HCT116 (cell line): Measurements from ENCODE around the gene KHDRBS1. TPM values are rescaled to one million over a fixed set of nuclear protein-coding genes. Genes with fewer than 3 reads are reported as not detected.

ENCODE experiments used
- ATAC-seq: fragments of 200-7000 bp; cut with Tn5 transposase; 2 replicates; pipeline ENCODE4 v1.9.1; 2020; ENCODE audit warnings: mild to moderate bottlenecking, moderate library complexity
- BruUV-seq: library from RNA; stranded (reverse); fragments of 400-500 nt; replicated peaks from 2 replicates; lab custom pipeline; 2021; lab: Mats Ljungman, UMichigan
- CTCF ChIA-PET: fragments of 300-600 bp; sonication (Branson Sonifier 250); formaldehyde crosslinking; loops from one replicate; lab custom pipeline; 2021; ENCODE audit warnings: antibody characterized with exemption; lab: Charles Lee
- POLR2A ChIA-PET: fragments of 300-600, 350-600 bp; sonication (Branson Sonifier 250); formaldehyde crosslinking; loops from one replicate; lab custom pipeline; 2021; ENCODE audit warnings: antibody characterized with exemption; lab: Charles Lee
- RAD21 ChIA-PET, 2 experiments: fragments of 300-600 bp; sonication (Branson Sonifier 250); formaldehyde crosslinking; loops; one replicate each; lab custom pipeline; 2023; ENCODE audit warnings: low total read pairs in 2 of 2; ENCODE audit not compliant: uncharacterized antibody in 2 of 2, unreplicated experiment in 2 of 2, low non-redundant PET in 1 of 2; lab: Charles Lee
- DNase-seq: peaks from one replicate; pipeline ENCODE4 v3.0.0-alpha.2; 2010; ENCODE audit warnings: low read depth, low spot score
- H2AFZ ChIP-seq: fragments of 200-600 bp; shearing (Covaris generic), sonication (generic); 2 replicates; pipeline ENCODE4 v1.6.1; 2017; ENCODE audit warnings: low read depth, mixed run types, mixed read lengths, antibody characterized with exemption, low read length; ENCODE audit not compliant: poor library complexity, severe bottlenecking
- H3K27ac ChIP-seq: 2 replicates; pipeline ENCODE4 v1.5.1; 2012; ENCODE audit warnings: low read depth, low read length
- H3K27me3 ChIP-seq: fragments of 200-600 bp; sonication (generic); 2 replicates; pipeline ENCODE4 v1.6.1; 2016; ENCODE audit warnings: mixed run types, low read length, mixed read lengths; ENCODE audit not compliant: insufficient read depth
- H3K36me3 ChIP-seq, 2 experiments: fragments of 200-500 bp in 1 of 2; fragments of 200-600 bp in 1 of 2; sonication (Bioruptor generic) in 1 of 2; sonication (generic) in 1 of 2; 2 replicates each; pipeline versions ENCODE4 v1.5.1 to v1.6.1; 2014 to 2016; ENCODE audit warnings: low read length in 2 of 2, inconsistent platforms in 1 of 2, mixed read lengths in 1 of 2, mixed run types in 1 of 2; ENCODE audit not compliant: insufficient read depth in 2 of 2, control insufficient read depth in 1 of 2
- H3K4me1 ChIP-seq, 2 experiments: fragments of 200-600 bp in 1 of 2; sonication (generic) in 1 of 2; 2 replicates each; pipeline versions ENCODE4 v1.5.1 to v1.6.1; 2012 to 2017; ENCODE audit warnings: low read length in 2 of 2, inconsistent platforms in 1 of 2, mild to moderate bottlenecking in 1 of 2, mixed read lengths in 1 of 2, mixed run types in 1 of 2, moderate library complexity in 1 of 2; ENCODE audit not compliant: insufficient read depth in 2 of 2, control insufficient read depth in 1 of 2
- H3K4me2 ChIP-seq: fragments of 200-600 bp; sonication (generic); 2 replicates; pipeline ENCODE4 v1.6.1; 2017; ENCODE audit warnings: mixed run types, low read length, mixed read lengths
- H3K4me3 ChIP-seq, 2 experiments: fragments of 200-600 bp in 1 of 2; sonication (generic) in 1 of 2; replicated peaks in 1 of 2; 2 replicates each; pipeline ENCODE4 v1.5.1; 2011 to 2016; ENCODE audit warnings: low read length in 2 of 2, control low read depth in 1 of 2, low read depth in 1 of 2, mild to moderate bottlenecking in 1 of 2, mixed read lengths in 1 of 2, mixed run types in 1 of 2
- H3K79me2 ChIP-seq: fragments of 200-600 bp; sonication (generic); 2 replicates; pipeline ENCODE4 v1.6.1; 2017; ENCODE audit warnings: mild to moderate bottlenecking, mixed run types, low read length, moderate library complexity, mixed read lengths; ENCODE audit not compliant: insufficient read depth
- H3K9ac ChIP-seq: fragments of 200-600 bp; sonication (generic); 2 replicates; pipeline ENCODE4 v1.6.1; 2016; ENCODE audit warnings: low read length, mixed read lengths
- H3K9me2 ChIP-seq: fragments of 200-600 bp; sonication (generic), shearing (Covaris generic); 2 replicates; pipeline ENCODE4 v1.6.1; 2017; ENCODE audit warnings: mixed run types, mild to moderate bottlenecking, moderate library complexity; ENCODE audit not compliant: insufficient read depth
- H3K9me3 ChIP-seq, 2 experiments: fragments of 200-500 bp in 1 of 2; fragments of 200-600 bp in 1 of 2; sonication (Bioruptor generic) in 1 of 2; sonication (generic) in 1 of 2; 2 replicates each; pipeline ENCODE4 v1.6.1; 2014 to 2017; ENCODE audit warnings: low read length in 2 of 2, mixed read lengths in 2 of 2, inconsistent platforms in 1 of 2, low read depth in 1 of 2, mild to moderate bottlenecking in 1 of 2, mixed run types in 1 of 2, moderate library complexity in 1 of 2; ENCODE audit not compliant: control insufficient read depth in 1 of 2, insufficient read depth in 1 of 2
- H4K20me1 ChIP-seq: fragments of 200-600 bp; sonication (generic), shearing (Covaris generic); 2 replicates; pipeline ENCODE4 v1.6.1; 2017; ENCODE audit warnings: mixed run types, mild to moderate bottlenecking, moderate library complexity; ENCODE audit not compliant: insufficient read depth
- CBX3 ChIP-seq: IDR thresholded peaks from 2 replicates; pipeline ENCODE4 v1.6.1; 2012; ENCODE audit warnings: low read depth
- ELF1 ChIP-seq: IDR thresholded peaks from 2 replicates; pipeline ENCODE4 v1.6.1; 2012; ENCODE audit warnings: low read depth, borderline replicate concordance
- EZH2 ChIP-seq: fragments of 200-600 bp; sonication (generic); IDR thresholded peaks from 2 replicates; pipeline ENCODE4 v1.6.1; 2017; ENCODE audit warnings: antibody characterized with exemption, mixed run types
- FOSL1 ChIP-seq: IDR thresholded peaks from 2 replicates; pipeline ENCODE4 v1.6.1; 2012; ENCODE audit warnings: low read depth
- SIN3A ChIP-seq: IDR thresholded peaks from 2 replicates; pipeline ENCODE4 v1.6.1; 2012; ENCODE audit warnings: low read depth
- TCF7L2 ChIP-seq: IDR thresholded peaks from 2 replicates; pipeline ENCODE4 v1.7.0; 2011; ENCODE audit warnings: borderline replicate concordance, inconsistent platforms; ENCODE audit not compliant: insufficient read depth, insufficient read length; ENCODE audit errors: extremely low read depth
- ZFX ChIP-seq: fragments of 450-650 bp; IDR thresholded peaks from 2 replicates; pipeline ENCODE4 v1.6.1; 2017
- intact Hi-C: fragments of 100-400 bp; cut with micrococcal nuclease; formaldehyde crosslinking; loops from 2 replicates; pipeline ENCODE4 v1.10.0; 2022
- total RNA-seq: library from RNA; stranded (reverse); gene quantifications from one replicate; pipeline ENCODE4 v1.2.1, GENCODE V29; 2021; ENCODE audit not compliant: unreplicated experiment
- TF ChIP-seq, protein P1 (sequence below): IDR thresholded peaks from 2 replicates; pipeline ENCODE4 v1.6.1; 2011; ENCODE audit warnings: mild to moderate bottlenecking, low read length, moderate library complexity; ENCODE audit not compliant: insufficient replicate concordance; ENCODE audit errors: extremely low read depth
- TF ChIP-seq, protein P2 (sequence below): IDR thresholded peaks from 2 replicates; pipeline ENCODE4 v1.6.1; 2012
- TF ChIP-seq, protein P3 (sequence below), 3 experiments: fragments of 200-600 bp in 1 of 3; sonication (generic) in 1 of 3; IDR thresholded peaks in 2 of 3; conservative IDR thresholded peaks in 1 of 3; 2 replicates each; pipeline ENCODE4 v1.5.1; 2012 to 2017; ENCODE audit warnings: low read depth in 2 of 3, low read length in 2 of 3, antibody characterized with exemption in 1 of 3, borderline replicate concordance in 1 of 3, control low read depth in 1 of 3, mild to moderate bottlenecking in 1 of 3, mixed read lengths in 1 of 3, mixed run types in 1 of 3, moderate library complexity in 1 of 3; ENCODE audit not compliant: insufficient read depth in 1 of 3
- TF ChIP-seq, protein P4 (sequence below): IDR thresholded peaks from 2 replicates; pipeline ENCODE4 v1.6.1; 2012; ENCODE audit warnings: low read depth

KHDRBS1 gene
- total RNA-seq, 1 experiment from 2014 or later: 215 TPM

DNA sequence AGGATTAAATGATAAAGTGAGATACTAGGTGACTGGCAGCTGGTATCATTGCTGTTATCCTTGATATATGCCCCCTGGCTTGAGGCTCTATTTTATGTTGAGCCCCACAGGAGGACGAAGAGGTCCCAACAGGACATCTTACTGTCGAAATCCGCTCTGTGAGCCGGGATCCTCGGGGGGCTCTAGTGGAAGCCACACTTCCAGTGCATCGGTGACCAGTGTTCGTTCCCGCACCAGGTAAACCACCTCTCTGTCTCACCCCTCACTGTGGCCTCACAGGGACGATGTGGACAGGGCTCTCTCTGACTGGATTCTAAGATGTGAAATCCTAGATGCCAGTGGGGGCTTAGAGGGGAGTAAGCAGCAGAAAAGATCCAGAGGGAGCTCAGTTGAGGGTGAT, 61.2 kb downstream of the KHDRBS1 start:
- Histone ChIP-seq H3K4me3 (no peak overlapping the region), H3K9ac (no peak overlapping the region), H2AFZ (no peak overlapping the region), H3K79me2 (peaks cover 13% of the 10 kb centered on the region), H4K20me1 (no peaks in the 10 kb centered on the region), H3K36me3 (peaks cover 13 to 18% of the 10 kb centered on the region in 2 experiments; a peak in 3 of 4 replicates), H3K4me2 (no peak overlapping the region), H3K9me3 (no peaks in the 10 kb centered on the region), H3K27me3 (no peaks in the 10 kb centered on the region), H3K9me2 (no peaks in the 10 kb centered on the region), H3K4me1 (peaks cover 17 to 22% of the 10 kb centered on the region in 2 experiments; a peak in 3 of 4 replicates), H3K27ac (no peak overlapping the region)
- ChIA-PET RAD21 (interaction anchor here in 1 of 2 experiments (0.5 kb wide), 1 partner anchor 8 kb away, joined by 3 read pairs; no protein-coding TSS in a partner anchor), POLR2A (no interaction called here), CTCF (no interaction called here)
- intact Hi-C loops: no loop called here
- TF ChIP-seq, protein P1, sequence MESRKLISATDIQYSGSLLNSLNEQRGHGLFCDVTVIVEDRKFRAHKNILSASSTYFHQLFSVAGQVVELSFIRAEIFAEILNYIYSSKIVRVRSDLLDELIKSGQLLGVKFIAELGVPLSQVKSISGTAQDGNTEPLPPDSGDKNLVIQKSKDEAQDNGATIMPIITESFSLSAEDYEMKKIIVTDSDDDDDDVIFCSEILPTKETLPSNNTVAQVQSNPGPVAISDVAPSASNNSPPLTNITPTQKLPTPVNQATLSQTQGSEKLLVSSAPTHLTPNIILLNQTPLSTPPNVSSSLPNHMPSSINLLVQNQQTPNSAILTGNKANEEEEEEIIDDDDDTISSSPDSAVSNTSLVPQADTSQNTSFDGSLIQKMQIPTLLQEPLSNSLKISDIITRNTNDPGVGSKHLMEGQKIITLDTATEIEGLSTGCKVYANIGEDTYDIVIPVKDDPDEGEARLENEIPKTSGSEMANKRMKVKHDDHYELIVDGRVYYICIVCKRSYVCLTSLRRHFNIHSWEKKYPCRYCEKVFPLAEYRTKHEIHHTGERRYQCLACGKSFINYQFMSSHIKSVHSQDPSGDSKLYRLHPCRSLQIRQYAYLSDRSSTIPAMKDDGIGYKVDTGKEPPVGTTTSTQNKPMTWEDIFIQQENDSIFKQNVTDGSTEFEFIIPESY: no peak
- TF ChIP-seq FOSL1 (no peak), CBX3 (no peak), EZH2 (no peak), ELF1 (no peak), SIN3A (no peak), TCF7L2 (no peak), ZFX (no peak)
- TF ChIP-seq, protein P2, sequence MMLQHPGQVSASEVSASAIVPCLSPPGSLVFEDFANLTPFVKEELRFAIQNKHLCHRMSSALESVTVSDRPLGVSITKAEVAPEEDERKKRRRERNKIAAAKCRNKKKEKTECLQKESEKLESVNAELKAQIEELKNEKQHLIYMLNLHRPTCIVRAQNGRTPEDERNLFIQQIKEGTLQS: no peak
- TF ChIP-seq, protein P3, sequence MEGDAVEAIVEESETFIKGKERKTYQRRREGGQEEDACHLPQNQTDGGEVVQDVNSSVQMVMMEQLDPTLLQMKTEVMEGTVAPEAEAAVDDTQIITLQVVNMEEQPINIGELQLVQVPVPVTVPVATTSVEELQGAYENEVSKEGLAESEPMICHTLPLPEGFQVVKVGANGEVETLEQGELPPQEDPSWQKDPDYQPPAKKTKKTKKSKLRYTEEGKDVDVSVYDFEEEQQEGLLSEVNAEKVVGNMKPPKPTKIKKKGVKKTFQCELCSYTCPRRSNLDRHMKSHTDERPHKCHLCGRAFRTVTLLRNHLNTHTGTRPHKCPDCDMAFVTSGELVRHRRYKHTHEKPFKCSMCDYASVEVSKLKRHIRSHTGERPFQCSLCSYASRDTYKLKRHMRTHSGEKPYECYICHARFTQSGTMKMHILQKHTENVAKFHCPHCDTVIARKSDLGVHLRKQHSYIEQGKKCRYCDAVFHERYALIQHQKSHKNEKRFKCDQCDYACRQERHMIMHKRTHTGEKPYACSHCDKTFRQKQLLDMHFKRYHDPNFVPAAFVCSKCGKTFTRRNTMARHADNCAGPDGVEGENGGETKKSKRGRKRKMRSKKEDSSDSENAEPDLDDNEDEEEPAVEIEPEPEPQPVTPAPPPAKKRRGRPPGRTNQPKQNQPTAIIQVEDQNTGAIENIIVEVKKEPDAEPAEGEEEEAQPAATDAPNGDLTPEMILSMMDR (IDR thresholded peaks at IDR 0.05 in 2 of 3, conservative IDR thresholded peaks at IDR 0.05 in 1 of 3; ENCODE audit: borderline replicate concordance in 1 of 3, insufficient read depth in 1 of 3, low read depth in 2 of 3, low read length in 2 of 3): no peak
- TF ChIP-seq, protein P4, sequence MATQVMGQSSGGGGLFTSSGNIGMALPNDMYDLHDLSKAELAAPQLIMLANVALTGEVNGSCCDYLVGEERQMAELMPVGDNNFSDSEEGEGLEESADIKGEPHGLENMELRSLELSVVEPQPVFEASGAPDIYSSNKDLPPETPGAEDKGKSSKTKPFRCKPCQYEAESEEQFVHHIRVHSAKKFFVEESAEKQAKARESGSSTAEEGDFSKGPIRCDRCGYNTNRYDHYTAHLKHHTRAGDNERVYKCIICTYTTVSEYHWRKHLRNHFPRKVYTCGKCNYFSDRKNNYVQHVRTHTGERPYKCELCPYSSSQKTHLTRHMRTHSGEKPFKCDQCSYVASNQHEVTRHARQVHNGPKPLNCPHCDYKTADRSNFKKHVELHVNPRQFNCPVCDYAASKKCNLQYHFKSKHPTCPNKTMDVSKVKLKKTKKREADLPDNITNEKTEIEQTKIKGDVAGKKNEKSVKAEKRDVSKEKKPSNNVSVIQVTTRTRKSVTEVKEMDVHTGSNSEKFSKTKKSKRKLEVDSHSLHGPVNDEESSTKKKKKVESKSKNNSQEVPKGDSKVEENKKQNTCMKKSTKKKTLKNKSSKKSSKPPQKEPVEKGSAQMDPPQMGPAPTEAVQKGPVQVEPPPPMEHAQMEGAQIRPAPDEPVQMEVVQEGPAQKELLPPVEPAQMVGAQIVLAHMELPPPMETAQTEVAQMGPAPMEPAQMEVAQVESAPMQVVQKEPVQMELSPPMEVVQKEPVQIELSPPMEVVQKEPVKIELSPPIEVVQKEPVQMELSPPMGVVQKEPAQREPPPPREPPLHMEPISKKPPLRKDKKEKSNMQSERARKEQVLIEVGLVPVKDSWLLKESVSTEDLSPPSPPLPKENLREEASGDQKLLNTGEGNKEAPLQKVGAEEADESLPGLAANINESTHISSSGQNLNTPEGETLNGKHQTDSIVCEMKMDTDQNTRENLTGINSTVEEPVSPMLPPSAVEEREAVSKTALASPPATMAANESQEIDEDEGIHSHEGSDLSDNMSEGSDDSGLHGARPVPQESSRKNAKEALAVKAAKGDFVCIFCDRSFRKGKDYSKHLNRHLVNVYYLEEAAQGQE: no peak
- ATAC-seq: no peak
- no TSS peak for BruUV-seq
- no peak for DNase-seq
